Neural progenitor cell (in vitro differentiated cells): ENCODE measurements around the gene GMCL1. TPM values are rescaled to one million over a fixed set of nuclear protein-coding genes. Genes with fewer than 3 reads are reported as not detected.
A peak's percentile ranks its signal among the peaks of the same experiment; 100 is the strongest.

Source experiments
- DNase-seq: peaks from one replicate; pipeline ENCODE4 v3.0.0-alpha.2; 2016; ENCODE audit warnings: low spot score
- H2AFZ ChIP-seq: fragments of 200-600 bp; sonication (generic); replicated peaks from 2 replicates; pipeline ENCODE4 v1.6.1; 2016; ENCODE audit warnings: antibody characterized with exemption
- H3F3A ChIP-seq: fragments of 200-600 bp; sonication (generic); 2 replicates; pipeline ENCODE4 v1.6.1; 2016; ENCODE audit warnings: antibody characterized with exemption, low read depth
- H3K27ac ChIP-seq: fragments of 200-600 bp; sonication (generic); 2 replicates; pipeline ENCODE4 v1.5.1; 2016; ENCODE audit warnings: mild to moderate bottlenecking
- H3K27me3 ChIP-seq: fragments of 200-600 bp; sonication (generic); 2 replicates; pipeline ENCODE4 v1.6.1; 2016; ENCODE audit warnings: mild to moderate bottlenecking, moderate library complexity
- H3K36me3 ChIP-seq: fragments of 200-600 bp; sonication (generic); 2 replicates; pipeline ENCODE4 v1.5.1; 2016
- H3K4me1 ChIP-seq: fragments of 200-600 bp; sonication (generic); 2 replicates; pipeline ENCODE4 v1.6.1; 2016; ENCODE audit warnings: mixed run types
- H3K4me2 ChIP-seq: fragments of 200-600 bp; sonication (generic); 2 replicates; pipeline ENCODE4 v1.6.1; 2016
- H3K4me3 ChIP-seq: fragments of 200-600 bp; sonication (generic); 2 replicates; pipeline ENCODE4 v1.5.1; 2016
- H3K79me2 ChIP-seq: fragments of 200-600 bp; sonication (generic); 2 replicates; pipeline ENCODE4 v1.6.1; 2016; ENCODE audit warnings: low read depth
- H3K9ac ChIP-seq: fragments of 200-600 bp; sonication (generic); 2 replicates; pipeline ENCODE4 v1.6.1; 2016
- H3K9me3 ChIP-seq: fragments of 200-600 bp; sonication (generic); 2 replicates; pipeline ENCODE4 v1.5.1; 2016; ENCODE audit warnings: low read depth
- H4K20me1 ChIP-seq: fragments of 200-600 bp; sonication (generic); 2 replicates; pipeline ENCODE4 v1.6.1; 2016; ENCODE audit warnings: low read depth
- H3K27ac Mint-ChIP-seq: 3 replicates; pipeline ENCODE4 v1.8.0; 2021; ENCODE audit warnings: mixed read lengths
- H3K27me3 Mint-ChIP-seq: 2 replicates; pipeline ENCODE4 v1.8.0; 2022; ENCODE audit warnings: low read depth, mild to moderate bottlenecking, inconsistent platforms, moderate library complexity, mixed read lengths; ENCODE audit not compliant: insufficient read depth
- H3K36me3 Mint-ChIP-seq: 3 replicates; pipeline ENCODE4 v1.8.0; 2021; ENCODE audit warnings: mixed read lengths
- H3K4me1 Mint-ChIP-seq: 3 replicates; pipeline ENCODE4 v1.8.0; 2021; ENCODE audit warnings: mixed read lengths
- H3K4me3 Mint-ChIP-seq: 3 replicates; pipeline ENCODE4 v1.8.0; 2021; ENCODE audit warnings: mild to moderate bottlenecking, moderate library complexity, mixed read lengths
- H3K9me3 Mint-ChIP-seq: 3 replicates; pipeline ENCODE4 v1.8.0; 2020; ENCODE audit warnings: mixed read lengths
- EZH2 ChIP-seq: fragments of 200-600 bp; sonication (generic); IDR thresholded peaks from 2 replicates; pipeline ENCODE4 v1.6.1; 2017; ENCODE audit warnings: antibody characterized with exemption, mild to moderate bottlenecking, moderate library complexity
- EZH2phosphoT487 ChIP-seq: fragments of 200-600 bp; sonication (generic); IDR thresholded peaks from 2 replicates; pipeline ENCODE4 v1.6.1; 2017; ENCODE audit warnings: antibody characterized with exemption
- total RNA-seq: library from RNA; depleted of rRNA; stranded (reverse); fragments of >200 nt; gene quantifications from 2 replicates; pipeline ENCODE4 v1.2.3, GENCODE V29; 2015; ENCODE audit warnings: low replicate concordance
- TF ChIP-seq, protein P1 (sequence below): fragments of 200-600 bp; sonication (generic); IDR thresholded peaks from 2 replicates; pipeline ENCODE4 v1.5.1; 2017; ENCODE audit warnings: antibody characterized with exemption, mild to moderate bottlenecking

GMCL1 gene
- total RNA-seq, result 16.2 and 23.1 TPM in 2 replicates

GRCh38 chr2:69829256-69830044 lies at the start of gene GMCL1:
Gene GMCL1, plus strand, starts transcription at chr2:69829660. Its CDS starts 233 bp downstream, at chr2:69829893.
- H3K27ac ChIP-seq, result peak within 1 kb of the TSS; percentile 81
- peak; percentile 98 for DNase-seq
- H2AFZ ChIP-seq, result peak within 1 kb of the TSS; percentile 86
- peak within 1 kb of the TSS; percentile 93 for H3K4me3 Mint-ChIP-seq
- H3K27me3 Mint-ChIP-seq, result peaks cover 2% of the 10 kb centered on the region
- H3F3A ChIP-seq, result peaks cover 9% of the 10 kb centered on the region
- peaks cover 18% of the 10 kb centered on the region for H3K4me1 Mint-ChIP-seq
- peaks cover 49% of the 10 kb centered on the region for H3K79me2 ChIP-seq
- H3K36me3 ChIP-seq, result no peaks in the 10 kb centered on the region
- no peaks in the 10 kb centered on the region for H3K27me3 ChIP-seq
- peaks cover 27% of the 10 kb centered on the region for H3K4me1 ChIP-seq
- peak within 1 kb of the TSS; percentile 63 for H3K9ac ChIP-seq
- no peaks in the 10 kb centered on the region for H3K9me3 ChIP-seq
- H3K27ac Mint-ChIP-seq, result peak within 1 kb of the TSS; percentile 76
- peak within 1 kb of the TSS; percentile 94 for H3K4me3 ChIP-seq
- TF ChIP-seq EZH2phosphoT487, result peak; percentile 30
- TF ChIP-seq, protein P1, sequence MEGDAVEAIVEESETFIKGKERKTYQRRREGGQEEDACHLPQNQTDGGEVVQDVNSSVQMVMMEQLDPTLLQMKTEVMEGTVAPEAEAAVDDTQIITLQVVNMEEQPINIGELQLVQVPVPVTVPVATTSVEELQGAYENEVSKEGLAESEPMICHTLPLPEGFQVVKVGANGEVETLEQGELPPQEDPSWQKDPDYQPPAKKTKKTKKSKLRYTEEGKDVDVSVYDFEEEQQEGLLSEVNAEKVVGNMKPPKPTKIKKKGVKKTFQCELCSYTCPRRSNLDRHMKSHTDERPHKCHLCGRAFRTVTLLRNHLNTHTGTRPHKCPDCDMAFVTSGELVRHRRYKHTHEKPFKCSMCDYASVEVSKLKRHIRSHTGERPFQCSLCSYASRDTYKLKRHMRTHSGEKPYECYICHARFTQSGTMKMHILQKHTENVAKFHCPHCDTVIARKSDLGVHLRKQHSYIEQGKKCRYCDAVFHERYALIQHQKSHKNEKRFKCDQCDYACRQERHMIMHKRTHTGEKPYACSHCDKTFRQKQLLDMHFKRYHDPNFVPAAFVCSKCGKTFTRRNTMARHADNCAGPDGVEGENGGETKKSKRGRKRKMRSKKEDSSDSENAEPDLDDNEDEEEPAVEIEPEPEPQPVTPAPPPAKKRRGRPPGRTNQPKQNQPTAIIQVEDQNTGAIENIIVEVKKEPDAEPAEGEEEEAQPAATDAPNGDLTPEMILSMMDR, result no peak
- no peaks in the 10 kb centered on the region for H3K9me3 Mint-ChIP-seq
- H4K20me1 ChIP-seq, result peaks cover 24% of the 10 kb centered on the region
- peaks cover 4% of the 10 kb centered on the region for H3K36me3 Mint-ChIP-seq
- H3K4me2 ChIP-seq, result peak within 1 kb of the TSS; percentile 96

- H4K20me1 ChIP-seq, result no peaks in the 10 kb centered on the region
- H3K9me3 ChIP-seq, result no peaks in the 10 kb centered on the region
- TF ChIP-seq, protein P1, result no peak
- no peak for TF ChIP-seq EZH2phosphoT487
- TF ChIP-seq EZH2, result no peak
- H3F3A ChIP-seq, result no peaks in the 10 kb centered on the region
- no peak overlapping the region for H3K4me2 ChIP-seq
- no peak overlapping the region for H2AFZ ChIP-seq
- Mint-ChIP-seq H3K27me3 (peaks cover 6% of the 10 kb centered on the region), H3K4me3 (no peak overlapping the region), H3K27ac (peak overlapping the region; percentile 59), H3K9me3 (peaks cover 3% of the 10 kb centered on the region), H3K4me1 (peaks cover 7% of the 10 kb centered on the region), H3K36me3 (no peaks in the 10 kb centered on the region)
- no peaks in the 10 kb centered on the region for H3K36me3 ChIP-seq
- no peak overlapping the region for H3K27ac ChIP-seq
- H3K9ac ChIP-seq, result no peak overlapping the region
- no peak overlapping the region for H3K4me3 ChIP-seq
- H3K4me1 ChIP-seq, result no peaks in the 10 kb centered on the region
- no peaks in the 10 kb centered on the region for H3K27me3 ChIP-seq
- no peak for DNase-seq
- H3K79me2 ChIP-seq, result no peaks in the 10 kb centered on the region
Observed at GRCh38 chr2:69780921-69781320, 48.5 kb upstream of the GMCL1 start.

GRCh38 chr2:69781321-69782248 lies 47.9 kb upstream of the GMCL1 start:
- Histone ChIP-seq H4K20me1 (no peaks in the 10 kb centered on the region), H3F3A (no peaks in the 10 kb centered on the region), H3K4me3 (no peak overlapping the region), H3K79me2 (no peaks in the 10 kb centered on the region), H3K4me2 (no peak overlapping the region), H3K36me3 (no peaks in the 10 kb centered on the region), H2AFZ (no peak overlapping the region), H3K27me3 (no peaks in the 10 kb centered on the region), H3K27ac (no peak overlapping the region), H3K4me1 (no peaks in the 10 kb centered on the region), H3K9me3 (no peaks in the 10 kb centered on the region), H3K9ac (no peak overlapping the region)
- no peaks in the 10 kb centered on the region for H3K36me3 Mint-ChIP-seq
- no peaks in the 10 kb centered on the region for H3K9me3 Mint-ChIP-seq
- H3K4me1 Mint-ChIP-seq, result peaks cover 7% of the 10 kb centered on the region
- peaks cover 4% of the 10 kb centered on the region for H3K27me3 Mint-ChIP-seq
- no peak overlapping the region for H3K4me3 Mint-ChIP-seq
- TF ChIP-seq EZH2 (no peak), EZH2phosphoT487 (no peak)
- TF ChIP-seq, protein P1, result no peak
- DNase-seq, result no peak
- H3K27ac Mint-ChIP-seq, result no peak overlapping the region
